Measurements from ENCODE around the gene ADPRS.

DNA sequence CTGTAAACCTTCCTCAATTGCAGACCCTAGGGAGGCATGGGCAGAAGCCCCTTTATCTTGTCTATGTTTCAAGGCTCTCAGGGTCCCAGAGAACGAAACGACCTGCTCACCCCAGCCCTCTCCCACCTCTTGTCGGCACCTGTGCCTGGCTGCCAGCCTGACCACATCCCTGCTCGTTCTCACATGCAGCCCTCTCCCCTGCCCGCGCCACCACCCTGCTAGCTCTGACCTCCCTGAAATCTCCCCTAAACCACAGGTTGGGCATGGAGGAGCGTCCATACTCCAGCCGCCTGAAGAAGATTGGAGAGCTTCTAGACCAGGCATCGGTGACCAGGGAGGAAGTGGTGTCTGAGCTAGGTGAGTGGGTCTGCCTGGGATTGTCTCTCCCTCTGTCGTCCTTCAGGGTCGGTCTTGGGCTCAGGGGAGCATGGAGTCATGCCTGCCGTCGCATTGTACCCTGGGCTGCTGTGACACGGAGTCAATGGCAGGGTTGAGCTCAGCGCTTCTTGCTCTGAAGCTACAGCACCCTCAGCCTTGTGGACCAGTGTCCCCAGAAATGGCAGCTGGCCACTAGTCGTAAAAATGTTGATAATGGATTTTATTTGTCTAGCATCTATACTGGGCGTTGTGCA lies 3.6 kb downstream of the ADPRS start:
- TF ChIP-seq POLR2AphosphoS5 (IDR thresholded peaks at IDR 0.05; ENCODE audit: low read depth, low read length): no peak
- no peak for TF ChIP-seq REST (IDR thresholded peaks at IDR 0.05; ENCODE audit: insufficient read depth in 1 of 2, low read depth in 2 of 2, low read length in 2 of 2)
- TF ChIP-seq FOXP2 (optimal IDR thresholded peaks at IDR 0.05; ENCODE audit: borderline replicate concordance, extremely low read depth, extremely low read length, insufficient read depth): no peak
- TF ChIP-seq SIN3A (IDR thresholded peaks at IDR 0.05; ENCODE audit: borderline replicate concordance, insufficient read depth, low read length): no peak
